Neural progenitor cell (in vitro differentiated cells): ENCODE data around the gene NMU. TPM values are rescaled to one million over a fixed set of nuclear protein-coding genes. Genes with fewer than 3 reads are reported as not detected.

ENCODE experiments used
- DNase-seq: peaks from one replicate; pipeline ENCODE4 v3.0.0-alpha.2; 2016; ENCODE audit warnings: low spot score
- H2AFZ ChIP-seq: fragments of 200-600 bp; sonication (generic); replicated peaks from 2 replicates; pipeline ENCODE4 v1.6.1; 2016; ENCODE audit warnings: antibody characterized with exemption
- H3F3A ChIP-seq: fragments of 200-600 bp; sonication (generic); 2 replicates; pipeline ENCODE4 v1.6.1; 2016; ENCODE audit warnings: antibody characterized with exemption, low read depth
- H3K27ac ChIP-seq: fragments of 200-600 bp; sonication (generic); 2 replicates; pipeline ENCODE4 v1.5.1; 2016; ENCODE audit warnings: mild to moderate bottlenecking
- H3K27me3 ChIP-seq: fragments of 200-600 bp; sonication (generic); 2 replicates; pipeline ENCODE4 v1.6.1; 2016; ENCODE audit warnings: mild to moderate bottlenecking, moderate library complexity
- H3K36me3 ChIP-seq: fragments of 200-600 bp; sonication (generic); 2 replicates; pipeline ENCODE4 v1.5.1; 2016
- H3K4me1 ChIP-seq: fragments of 200-600 bp; sonication (generic); 2 replicates; pipeline ENCODE4 v1.6.1; 2016; ENCODE audit warnings: mixed run types
- H3K4me2 ChIP-seq: fragments of 200-600 bp; sonication (generic); 2 replicates; pipeline ENCODE4 v1.6.1; 2016
- H3K4me3 ChIP-seq: fragments of 200-600 bp; sonication (generic); 2 replicates; pipeline ENCODE4 v1.5.1; 2016
- H3K79me2 ChIP-seq: fragments of 200-600 bp; sonication (generic); 2 replicates; pipeline ENCODE4 v1.6.1; 2016; ENCODE audit warnings: low read depth
- H3K9ac ChIP-seq: fragments of 200-600 bp; sonication (generic); 2 replicates; pipeline ENCODE4 v1.6.1; 2016
- H3K9me3 ChIP-seq: fragments of 200-600 bp; sonication (generic); 2 replicates; pipeline ENCODE4 v1.5.1; 2016; ENCODE audit warnings: low read depth
- H4K20me1 ChIP-seq: fragments of 200-600 bp; sonication (generic); 2 replicates; pipeline ENCODE4 v1.6.1; 2016; ENCODE audit warnings: low read depth
- H3K27ac Mint-ChIP-seq: 3 replicates; pipeline ENCODE4 v1.8.0; 2021; ENCODE audit warnings: mixed read lengths
- H3K27me3 Mint-ChIP-seq: 2 replicates; pipeline ENCODE4 v1.8.0; 2022; ENCODE audit warnings: low read depth, mild to moderate bottlenecking, inconsistent platforms, moderate library complexity, mixed read lengths; ENCODE audit not compliant: insufficient read depth
- H3K36me3 Mint-ChIP-seq: 3 replicates; pipeline ENCODE4 v1.8.0; 2021; ENCODE audit warnings: mixed read lengths
- H3K4me1 Mint-ChIP-seq: 3 replicates; pipeline ENCODE4 v1.8.0; 2021; ENCODE audit warnings: mixed read lengths
- H3K4me3 Mint-ChIP-seq: 3 replicates; pipeline ENCODE4 v1.8.0; 2021; ENCODE audit warnings: mild to moderate bottlenecking, moderate library complexity, mixed read lengths
- H3K9me3 Mint-ChIP-seq: 3 replicates; pipeline ENCODE4 v1.8.0; 2020; ENCODE audit warnings: mixed read lengths
- CTCF ChIP-seq: fragments of 200-600 bp; sonication (generic); IDR thresholded peaks from 2 replicates; pipeline ENCODE4 v1.5.1; 2017; ENCODE audit warnings: antibody characterized with exemption, mild to moderate bottlenecking
- EZH2 ChIP-seq: fragments of 200-600 bp; sonication (generic); IDR thresholded peaks from 2 replicates; pipeline ENCODE4 v1.6.1; 2017; ENCODE audit warnings: antibody characterized with exemption, mild to moderate bottlenecking, moderate library complexity
- EZH2phosphoT487 ChIP-seq: fragments of 200-600 bp; sonication (generic); IDR thresholded peaks from 2 replicates; pipeline ENCODE4 v1.6.1; 2017; ENCODE audit warnings: antibody characterized with exemption
- total RNA-seq: library from RNA; depleted of rRNA; stranded (reverse); fragments of >200 nt; gene quantifications from 2 replicates; pipeline ENCODE4 v1.2.3, GENCODE V29; 2015; ENCODE audit warnings: low replicate concordance

Gene NMU
- total RNA-seq, 1 donor from 2014 or later: 1.8 TPM

GRCh38 chr4:55574252-55574651 is 61.8 kb downstream of the NMU start:
- no peak overlapping the region for H3K27ac Mint-ChIP-seq
- no peaks in the 10 kb centered on the region for H3K27me3 ChIP-seq
- no peak overlapping the region for H3K4me3 ChIP-seq
- peaks cover 17% of the 10 kb centered on the region for H3K9me3 Mint-ChIP-seq
- H3K27ac ChIP-seq: no peak overlapping the region
- no peaks in the 10 kb centered on the region for H3K36me3 ChIP-seq
- no peak for TF ChIP-seq EZH2
- TF ChIP-seq EZH2phosphoT487: no peak
- no peak for TF ChIP-seq CTCF
- H3K27me3 Mint-ChIP-seq: peaks cover 2% of the 10 kb centered on the region
- no peaks in the 10 kb centered on the region for H3K79me2 ChIP-seq
- no peaks in the 10 kb centered on the region for H3F3A ChIP-seq
- no peaks in the 10 kb centered on the region for H4K20me1 ChIP-seq
- peaks cover 15% of the 10 kb centered on the region for H3K9me3 ChIP-seq
- H3K4me1 Mint-ChIP-seq: no peaks in the 10 kb centered on the region
- H3K4me2 ChIP-seq: no peak overlapping the region
- no peaks in the 10 kb centered on the region for H3K4me1 ChIP-seq
- DNase-seq: no peak
- H3K36me3 Mint-ChIP-seq: peaks cover 6% of the 10 kb centered on the region
- no peak overlapping the region for H3K4me3 Mint-ChIP-seq
- no peak overlapping the region for H2AFZ ChIP-seq
- no peak overlapping the region for H3K9ac ChIP-seq

GRCh38 chr4:55571806-55572205 is 64.3 kb downstream of the NMU start:
- Mint-ChIP-seq H3K4me1 (no peaks in the 10 kb centered on the region), H3K4me3 (no peak overlapping the region), H3K27me3 (peaks cover 2% of the 10 kb centered on the region), H3K27ac (no peak overlapping the region), H3K9me3 (peaks cover 13% of the 10 kb centered on the region), H3K36me3 (peaks cover 6% of the 10 kb centered on the region)
- H3K4me3 ChIP-seq: no peak overlapping the region
- H3K36me3 ChIP-seq: no peaks in the 10 kb centered on the region
- H3K27ac ChIP-seq: no peak overlapping the region
- no peaks in the 10 kb centered on the region for H3K27me3 ChIP-seq
- H3K9me3 ChIP-seq: peaks cover 15% of the 10 kb centered on the region
- no peaks in the 10 kb centered on the region for H3F3A ChIP-seq
- H4K20me1 ChIP-seq: no peaks in the 10 kb centered on the region
- TF ChIP-seq CTCF (no peak), EZH2 (no peak), EZH2phosphoT487 (no peak)
- H3K4me2 ChIP-seq: no peak overlapping the region
- H3K79me2 ChIP-seq: no peaks in the 10 kb centered on the region
- no peaks in the 10 kb centered on the region for H3K4me1 ChIP-seq
- H2AFZ ChIP-seq: no peak overlapping the region
- H3K9ac ChIP-seq: no peak overlapping the region
- DNase-seq: no peak

- Mint-ChIP-seq H3K27me3 (no peaks in the 10 kb centered on the region), H3K4me3 (no peak overlapping the region), H3K27ac (no peak overlapping the region), H3K9me3 (peaks cover 2% of the 10 kb centered on the region), H3K36me3 (no peaks in the 10 kb centered on the region), H3K4me1 (no peaks in the 10 kb centered on the region)
- H3K9me3 ChIP-seq: no peaks in the 10 kb centered on the region
- no peaks in the 10 kb centered on the region for H3K27me3 ChIP-seq
- DNase-seq: no peak
- H3K27ac ChIP-seq: no peak overlapping the region
- no peak for TF ChIP-seq EZH2
- no peak for TF ChIP-seq CTCF
- no peak for TF ChIP-seq EZH2phosphoT487
- no peaks in the 10 kb centered on the region for H3K36me3 ChIP-seq
- no peak overlapping the region for H3K9ac ChIP-seq
- H3K4me3 ChIP-seq: no peak overlapping the region
- no peaks in the 10 kb centered on the region for H3K79me2 ChIP-seq
- H3K4me2 ChIP-seq: no peak overlapping the region
- H3F3A ChIP-seq: no peaks in the 10 kb centered on the region
- H3K4me1 ChIP-seq: no peaks in the 10 kb centered on the region
- H4K20me1 ChIP-seq: no peaks in the 10 kb centered on the region
- no peak overlapping the region for H2AFZ ChIP-seq
Observed at GRCh38 chr4:55568905-55569504, 67.1 kb downstream of the NMU start.
